T-helper 2 cell treated with Interferon-gamma antibody and Interleukin-4, amounts not matched to agents 5 μg/mL and 100 μg/mL, for 36 hours (primary cell): ENCODE measurements around the gene SANBR.

ENCODE experiments used
- DNase-seq: peaks from one replicate; pipeline ENCODE4 v3.0.0; 2021; ENCODE audit warnings: low spot score
- H3K27ac Mint-ChIP-seq: one replicate; pipeline ENCODE4 v1.8.0; 2021; ENCODE audit warnings: mild to moderate bottlenecking, mixed read lengths
- H3K27me3 Mint-ChIP-seq: one replicate; pipeline ENCODE4 v1.8.0; 2021; ENCODE audit warnings: low read depth, mixed read lengths
- H3K36me3 Mint-ChIP-seq: one replicate; pipeline ENCODE4 v1.8.0; 2021; ENCODE audit warnings: low read depth, mixed read lengths
- H3K4me1 Mint-ChIP-seq: one replicate; pipeline ENCODE4 v1.8.0; 2021; ENCODE audit warnings: low read depth, mixed read lengths
- H3K4me3 Mint-ChIP-seq: one replicate; pipeline ENCODE4 v1.8.0; 2022; ENCODE audit warnings: mild to moderate bottlenecking, moderate library complexity, mixed read lengths
- H3K9me3 Mint-ChIP-seq: one replicate; pipeline ENCODE4 v1.8.0; 2021; ENCODE audit warnings: mixed read lengths

The SANBR gene

GRCh38 chr2:61044636-61045035 lies 21.0 kb upstream of the SANBR start:
- Mint-ChIP-seq H3K27me3 (no peaks in the 10 kb centered on the region), H3K27ac (no peak overlapping the region), H3K4me1 (peaks cover 6% of the 10 kb centered on the region), H3K36me3 (peaks cover 40% of the 10 kb centered on the region), H3K9me3 (no peaks in the 10 kb centered on the region), H3K4me3 (no peak overlapping the region)
- DNase-seq, result no peak

GRCh38 chr2:61045226-61045625 lies 20.4 kb upstream of the SANBR start:
- Mint-ChIP-seq H3K4me1 (peaks cover 4% of the 10 kb centered on the region), H3K27ac (no peak overlapping the region), H3K9me3 (no peaks in the 10 kb centered on the region), H3K4me3 (no peak overlapping the region), H3K27me3 (no peaks in the 10 kb centered on the region), H3K36me3 (peaks cover 37% of the 10 kb centered on the region)
- no peak for DNase-seq

- H3K36me3 Mint-ChIP-seq, result peaks cover 38% of the 10 kb centered on the region
- no peak for DNase-seq
- H3K4me3 Mint-ChIP-seq, result no peak overlapping the region
- peaks cover 4% of the 10 kb centered on the region for H3K4me1 Mint-ChIP-seq
- no peaks in the 10 kb centered on the region for H3K27me3 Mint-ChIP-seq
- no peaks in the 10 kb centered on the region for H3K9me3 Mint-ChIP-seq
- H3K27ac Mint-ChIP-seq, result no peak overlapping the region
Observed at GRCh38 chr2:61045999-61046398, 19.7 kb upstream of the SANBR start.

GRCh38 chr2:61055557-61055956 lies 10.1 kb upstream of the SANBR start:
- no peak for DNase-seq
- no peaks in the 10 kb centered on the region for H3K9me3 Mint-ChIP-seq
- no peaks in the 10 kb centered on the region for H3K4me1 Mint-ChIP-seq
- H3K36me3 Mint-ChIP-seq, result peaks cover 12% of the 10 kb centered on the region
- no peak overlapping the region for H3K27ac Mint-ChIP-seq
- no peaks in the 10 kb centered on the region for H3K27me3 Mint-ChIP-seq
- no peak overlapping the region for H3K4me3 Mint-ChIP-seq

- Mint-ChIP-seq H3K27me3 (no peaks in the 10 kb centered on the region), H3K4me1 (no peaks in the 10 kb centered on the region), H3K4me3 (no peak overlapping the region), H3K9me3 (no peaks in the 10 kb centered on the region), H3K36me3 (peaks cover 9% of the 10 kb centered on the region), H3K27ac (no peak overlapping the region)
- no peak for DNase-seq
Observed at GRCh38 chr2:61057562-61057961, 8.1 kb upstream of the SANBR start.

GRCh38 chr2:61059382-61059781 lies 6.3 kb upstream of the SANBR start:
- H3K36me3 Mint-ChIP-seq, result peaks cover 9% of the 10 kb centered on the region
- no peaks in the 10 kb centered on the region for H3K9me3 Mint-ChIP-seq
- no peaks in the 10 kb centered on the region for H3K4me1 Mint-ChIP-seq
- H3K4me3 Mint-ChIP-seq, result no peak overlapping the region
- no peak for DNase-seq
- H3K27ac Mint-ChIP-seq, result no peak overlapping the region
- H3K27me3 Mint-ChIP-seq, result no peaks in the 10 kb centered on the region

GRCh38 chr2:61074100-61074499 lies 8.4 kb downstream of the SANBR start:
- no peak for DNase-seq
- H3K36me3 Mint-ChIP-seq, result peaks cover 18% of the 10 kb centered on the region
- H3K4me3 Mint-ChIP-seq, result no peak overlapping the region
- H3K9me3 Mint-ChIP-seq, result no peaks in the 10 kb centered on the region
- no peaks in the 10 kb centered on the region for H3K27me3 Mint-ChIP-seq
- peaks cover 2% of the 10 kb centered on the region for H3K4me1 Mint-ChIP-seq
- no peak overlapping the region for H3K27ac Mint-ChIP-seq

- DNase-seq, result no peak
- no peak overlapping the region for H3K4me3 Mint-ChIP-seq
- no peaks in the 10 kb centered on the region for H3K4me1 Mint-ChIP-seq
- H3K27ac Mint-ChIP-seq, result no peak overlapping the region
- no peaks in the 10 kb centered on the region for H3K9me3 Mint-ChIP-seq
- peaks cover 9% of the 10 kb centered on the region for H3K36me3 Mint-ChIP-seq
- no peaks in the 10 kb centered on the region for H3K27me3 Mint-ChIP-seq
Observed at GRCh38 chr2:61085883-61086282, 20.2 kb downstream of the SANBR start.

GRCh38 chr2:61089797-61090196 lies 24.1 kb downstream of the SANBR start:
- H3K27me3 Mint-ChIP-seq, result no peaks in the 10 kb centered on the region
- H3K9me3 Mint-ChIP-seq, result no peaks in the 10 kb centered on the region
- DNase-seq, result no peak
- no peaks in the 10 kb centered on the region for H3K4me1 Mint-ChIP-seq
- peaks cover 1% of the 10 kb centered on the region for H3K36me3 Mint-ChIP-seq
- H3K4me3 Mint-ChIP-seq, result no peak overlapping the region
- no peak overlapping the region for H3K27ac Mint-ChIP-seq

- Mint-ChIP-seq H3K27ac (no peak overlapping the region), H3K36me3 (peaks cover 1% of the 10 kb centered on the region), H3K4me1 (no peaks in the 10 kb centered on the region), H3K4me3 (no peak overlapping the region), H3K9me3 (no peaks in the 10 kb centered on the region), H3K27me3 (no peaks in the 10 kb centered on the region)
- no peak for DNase-seq
Observed at GRCh38 chr2:61090386-61090921, 24.8 kb downstream of the SANBR start.

- H3K4me3 Mint-ChIP-seq, result no peak overlapping the region
- H3K9me3 Mint-ChIP-seq, result no peaks in the 10 kb centered on the region
- peaks cover 3% of the 10 kb centered on the region for H3K36me3 Mint-ChIP-seq
Observed at GRCh38 chr2:61091485-61091884, 25.8 kb downstream of the SANBR start.

GRCh38 chr2:61096438-61096837 lies 30.8 kb downstream of the SANBR start:
- Mint-ChIP-seq H3K36me3 (peaks cover 1% of the 10 kb centered on the region), H3K27me3 (no peaks in the 10 kb centered on the region), H3K4me1 (peaks cover 6% of the 10 kb centered on the region), H3K9me3 (no peaks in the 10 kb centered on the region), H3K27ac (no peak overlapping the region), H3K4me3 (no peak overlapping the region)
- no peak for DNase-seq

More at GRCh38 chr2:61091485-61091884, 25.8 kb downstream of the SANBR start:
- Mint-ChIP-seq H3K27me3 (no peaks in the 10 kb centered on the region), H3K4me1 (peaks cover 6% of the 10 kb centered on the region), H3K27ac (no peak overlapping the region)
- DNase-seq, result no peak

- Mint-ChIP-seq H3K4me3 (no peak overlapping the region), H3K9me3 (no peaks in the 10 kb centered on the region)
Observed at GRCh38 chr2:61100801-61101200, 35.1 kb downstream of the SANBR start.

GRCh38 chr2:61109291-61109690 lies 43.6 kb downstream of the SANBR start:
- peaks cover 9% of the 10 kb centered on the region for H3K9me3 Mint-ChIP-seq

More at GRCh38 chr2:61100801-61101200, 35.1 kb downstream of the SANBR start:
- Mint-ChIP-seq H3K27ac (no peak overlapping the region), H3K36me3 (peaks cover 1% of the 10 kb centered on the region), H3K4me1 (peaks cover 5% of the 10 kb centered on the region), H3K27me3 (no peaks in the 10 kb centered on the region)
- DNase-seq, result no peak

GRCh38 chr2:61111708-61112107 lies 46.0 kb downstream of the SANBR start:
- H3K27me3 Mint-ChIP-seq, result no peaks in the 10 kb centered on the region
- H3K4me3 Mint-ChIP-seq, result no peak overlapping the region
- H3K4me1 Mint-ChIP-seq, result no peaks in the 10 kb centered on the region
- peaks cover 16% of the 10 kb centered on the region for H3K9me3 Mint-ChIP-seq
- peaks cover 24% of the 10 kb centered on the region for H3K36me3 Mint-ChIP-seq
- DNase-seq, result no peak
- no peak overlapping the region for H3K27ac Mint-ChIP-seq

More at GRCh38 chr2:61109291-61109690, 43.6 kb downstream of the SANBR start:
- Mint-ChIP-seq H3K4me1 (no peaks in the 10 kb centered on the region), H3K27ac (no peak overlapping the region), H3K27me3 (no peaks in the 10 kb centered on the region), H3K4me3 (no peak overlapping the region), H3K36me3 (peaks cover 19% of the 10 kb centered on the region)
- no peak for DNase-seq
